Cardiac muscle cell (in vitro differentiated cells and primary cell): Measurements from ENCODE around the gene ARID4A. TPM values are rescaled to one million over a fixed set of nuclear protein-coding genes. Genes with fewer than 3 reads are reported as not detected.

Experiments
- DNase-seq, 2 donors: peaks; one replicate each; pipeline versions ENCODE4 v3.0.0 to v3.0.0-alpha.2; 2010 to 2017; ENCODE audit warnings: low read depth in 1 of 2, low spot score in 1 of 2
- H3K27ac ChIP-seq: fragments of 200-600 bp; sonication (generic); 2 replicates; pipeline ENCODE4 v1.5.1; 2016
- H3K27me3 ChIP-seq: fragments of 200-600 bp; sonication (generic); 2 replicates; pipeline ENCODE4 v1.6.0; 2016; ENCODE audit warnings: control low read depth
- H3K36me3 ChIP-seq: fragments of 200-600 bp; sonication (generic); 2 replicates; pipeline ENCODE4 v1.5.1; 2016; ENCODE audit warnings: control low read depth
- H3K4me1 ChIP-seq: fragments of 200-600 bp; sonication (generic); 2 replicates; pipeline ENCODE4 v1.8.1; 2017; ENCODE audit warnings: low read depth, mild to moderate bottlenecking, mixed run types
- H3K4me3 ChIP-seq: fragments of 200-600 bp; sonication (generic); 2 replicates; pipeline ENCODE4 v1.5.1; 2016; ENCODE audit warnings: mild to moderate bottlenecking
- H3K9me3 ChIP-seq: fragments of 200-600 bp; sonication (generic); 2 replicates; pipeline ENCODE4 v1.5.1; 2017; ENCODE audit warnings: low read depth, mild to moderate bottlenecking, control low read depth
- polyA plus RNA-seq: library from polyadenylated mRNA; unstranded; fragments of >200 nt; fragmentation: Nextera tagmentation; extraction: Ambion mirVana; gene quantifications from 2 replicates; pipeline ENCODE4 v1.2.1, GENCODE V29; 2016
- total RNA-seq: library from RNA; depleted of rRNA; stranded (reverse); fragments of >200 nt; gene quantifications from 2 replicates; pipeline ENCODE4 v1.2.3, GENCODE V29; 2016
- TF ChIP-seq, protein P1 (sequence below): IDR thresholded peaks from 2 replicates; pipeline ENCODE4 v1.5.1; 2012; ENCODE audit warnings: low read depth, mild to moderate bottlenecking, low read length

ARID4A gene
- total and polyA plus RNA-seq, 2 experiments from 2014 or later = 14.7 to 27.0 TPM

- H3K27me3 ChIP-seq = no peaks in the 10 kb centered on the region
- no peak overlapping the region for H3K4me3 ChIP-seq
- TF ChIP-seq, protein P1, sequence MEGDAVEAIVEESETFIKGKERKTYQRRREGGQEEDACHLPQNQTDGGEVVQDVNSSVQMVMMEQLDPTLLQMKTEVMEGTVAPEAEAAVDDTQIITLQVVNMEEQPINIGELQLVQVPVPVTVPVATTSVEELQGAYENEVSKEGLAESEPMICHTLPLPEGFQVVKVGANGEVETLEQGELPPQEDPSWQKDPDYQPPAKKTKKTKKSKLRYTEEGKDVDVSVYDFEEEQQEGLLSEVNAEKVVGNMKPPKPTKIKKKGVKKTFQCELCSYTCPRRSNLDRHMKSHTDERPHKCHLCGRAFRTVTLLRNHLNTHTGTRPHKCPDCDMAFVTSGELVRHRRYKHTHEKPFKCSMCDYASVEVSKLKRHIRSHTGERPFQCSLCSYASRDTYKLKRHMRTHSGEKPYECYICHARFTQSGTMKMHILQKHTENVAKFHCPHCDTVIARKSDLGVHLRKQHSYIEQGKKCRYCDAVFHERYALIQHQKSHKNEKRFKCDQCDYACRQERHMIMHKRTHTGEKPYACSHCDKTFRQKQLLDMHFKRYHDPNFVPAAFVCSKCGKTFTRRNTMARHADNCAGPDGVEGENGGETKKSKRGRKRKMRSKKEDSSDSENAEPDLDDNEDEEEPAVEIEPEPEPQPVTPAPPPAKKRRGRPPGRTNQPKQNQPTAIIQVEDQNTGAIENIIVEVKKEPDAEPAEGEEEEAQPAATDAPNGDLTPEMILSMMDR = no peak
- no peak overlapping the region for H3K27ac ChIP-seq
- H3K36me3 ChIP-seq = peaks cover 40% of the 10 kb centered on the region
- no peaks in the 10 kb centered on the region for H3K9me3 ChIP-seq
- H3K4me1 ChIP-seq = no peaks in the 10 kb centered on the region
- DNase-seq = no peak
Measured at GRCh38 chr14:58285132-58285531, 13.2 kb upstream of the ARID4A start.

DNA sequence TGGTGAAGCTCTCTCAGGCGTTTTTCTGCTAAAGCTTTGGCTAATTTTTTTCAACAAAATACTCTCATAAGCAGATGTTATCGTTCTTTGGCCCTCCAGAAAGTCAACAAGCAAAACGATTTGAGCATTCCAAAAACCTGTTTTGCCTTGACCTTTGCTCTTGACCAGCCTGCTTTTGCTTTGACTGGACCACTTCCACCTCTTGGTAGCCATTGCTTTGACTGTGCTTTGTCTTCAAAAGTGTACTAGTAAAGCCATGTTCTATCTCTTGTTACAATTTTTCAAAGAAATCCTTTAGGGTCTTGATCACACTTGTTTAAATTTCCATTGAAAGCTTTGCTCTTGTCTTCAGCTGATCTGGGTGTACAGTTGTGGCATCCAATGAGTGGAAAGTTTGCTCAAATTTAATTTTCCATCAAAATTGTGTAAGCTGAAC is 10.7 kb upstream of the ARID4A start:
- Histone ChIP-seq H3K36me3 (peaks cover 58% of the 10 kb centered on the region), H3K27ac (no peak overlapping the region)

DNA sequence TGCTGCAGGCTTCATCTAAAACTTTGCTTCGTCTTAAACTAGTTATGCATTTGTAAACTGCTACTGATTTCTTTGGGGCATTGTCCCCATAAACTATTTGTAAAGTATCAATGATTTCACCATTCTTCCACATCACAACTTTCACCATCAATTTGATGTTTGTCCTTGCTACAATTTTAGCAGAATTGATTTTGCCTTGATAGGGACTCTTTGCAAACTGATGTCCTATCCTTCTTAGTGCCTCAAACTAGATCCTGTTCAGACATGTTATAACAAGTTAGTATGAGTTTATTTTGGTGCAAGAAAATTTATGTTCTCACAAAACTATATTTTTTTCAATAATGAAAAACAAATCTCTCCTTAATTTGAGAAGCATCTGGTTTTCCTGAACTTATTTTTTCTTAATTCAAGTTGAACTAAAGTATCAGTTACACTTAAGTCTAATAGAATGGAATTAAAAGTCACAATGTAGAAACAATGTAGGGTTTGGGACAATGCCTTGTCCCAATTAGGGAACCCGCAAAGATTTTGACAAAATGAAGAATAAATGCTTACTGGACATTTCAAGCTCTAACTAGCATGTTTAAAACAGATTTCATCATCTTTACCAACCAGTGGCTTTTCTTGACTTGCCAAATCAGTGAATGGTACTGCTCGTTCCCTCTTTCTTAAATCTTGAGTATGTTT is 10.1 kb upstream of the ARID4A start:
- Histone ChIP-seq H3K4me3 (no peak overlapping the region), H3K4me1 (no peaks in the 10 kb centered on the region), H3K9me3 (no peaks in the 10 kb centered on the region), H3K27me3 (no peaks in the 10 kb centered on the region), H3K27ac (no peak overlapping the region), H3K36me3 (peaks cover 61% of the 10 kb centered on the region)
- TF ChIP-seq, protein P1 = no peak
- no peak for DNase-seq

More for the DNA sequence above, 10.7 kb upstream of the ARID4A start:
- no peaks in the 10 kb centered on the region for H3K4me1 ChIP-seq
- DNase-seq = no peak
- TF ChIP-seq, protein P1 = no peak
- H3K4me3 ChIP-seq = no peak overlapping the region
- no peaks in the 10 kb centered on the region for H3K27me3 ChIP-seq
- H3K9me3 ChIP-seq = no peaks in the 10 kb centered on the region

DNA sequence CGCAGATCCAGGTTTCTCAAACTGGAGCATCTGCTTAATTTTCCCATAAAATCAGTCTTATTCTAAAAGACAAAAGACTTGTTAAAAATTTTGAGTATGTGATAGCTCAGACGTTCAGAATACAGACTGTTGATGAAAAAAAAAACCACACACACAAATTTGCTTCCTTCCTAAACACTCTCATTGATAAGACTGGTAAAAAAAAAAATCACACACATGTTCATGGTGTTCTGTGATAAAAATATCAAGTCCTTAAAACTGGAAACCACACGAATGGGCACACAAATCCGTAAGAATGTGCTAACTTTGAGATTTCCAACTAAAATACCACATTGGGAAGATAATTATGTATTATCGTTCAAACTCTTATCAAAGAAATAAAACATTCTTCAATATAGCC is 6.7 kb upstream of the ARID4A start:
- TF ChIP-seq, protein P1 = no peak
- Histone ChIP-seq H3K36me3 (peaks cover 56% of the 10 kb centered on the region), H3K4me1 (peaks cover 8% of the 10 kb centered on the region), H3K4me3 (no peak overlapping the region), H3K9me3 (no peaks in the 10 kb centered on the region), H3K27ac (no peak overlapping the region), H3K27me3 (no peaks in the 10 kb centered on the region)
- no peak for DNase-seq

DNA sequence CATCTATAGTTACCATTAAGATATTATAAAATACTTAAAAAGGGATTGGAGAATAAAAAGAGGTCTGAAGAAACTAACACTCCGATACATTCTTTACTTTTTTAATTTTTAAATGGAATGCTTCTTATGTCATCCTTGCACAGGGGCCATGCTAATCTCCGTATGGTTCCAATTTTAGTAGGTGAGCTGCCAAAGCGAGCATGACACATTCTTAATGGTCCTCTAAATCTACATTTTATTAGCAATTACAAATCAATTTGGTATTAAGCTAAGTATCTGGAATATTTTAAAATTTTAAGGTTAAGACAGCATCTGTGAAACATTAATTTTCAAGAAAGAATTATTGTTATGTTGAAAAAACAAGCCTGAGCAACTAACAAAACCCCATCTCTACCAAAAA is 6.2 kb upstream of the ARID4A start:
- no peak overlapping the region for H3K4me3 ChIP-seq
- no peaks in the 10 kb centered on the region for H3K27me3 ChIP-seq
- TF ChIP-seq, protein P1 = no peak
- no peak overlapping the region for H3K27ac ChIP-seq
- H3K9me3 ChIP-seq = no peaks in the 10 kb centered on the region
- H3K4me1 ChIP-seq = peaks cover 12% of the 10 kb centered on the region
- DNase-seq = no peak
- H3K36me3 ChIP-seq = peaks cover 52% of the 10 kb centered on the region

DNA sequence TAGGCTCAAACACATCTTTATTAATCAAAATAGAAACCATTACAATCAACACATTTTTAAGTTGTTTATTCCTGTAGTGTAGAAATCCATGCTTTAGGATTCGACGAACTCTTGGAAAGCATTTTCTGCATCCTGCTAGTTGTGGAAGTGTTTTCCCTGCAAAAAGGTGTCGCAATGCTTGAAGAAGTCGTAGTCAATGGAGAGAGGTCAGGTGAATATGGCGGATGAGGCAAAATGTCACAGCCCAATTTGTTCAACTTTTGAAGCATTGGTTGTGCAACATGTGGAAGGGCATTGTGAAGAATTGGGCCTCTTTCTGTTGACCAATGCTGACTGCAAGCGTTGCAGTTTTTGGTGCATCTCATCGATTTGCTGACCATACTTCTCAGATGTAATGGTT is 4.2 kb upstream of the ARID4A start:
- H3K4me1 ChIP-seq = peaks cover 12% of the 10 kb centered on the region

More for the DNA sequence above, 4.2 kb upstream of the ARID4A start:
- TF ChIP-seq, protein P1 = no peak
- H3K4me3 ChIP-seq = no peak overlapping the region
- H3K36me3 ChIP-seq = peaks cover 46% of the 10 kb centered on the region
- H3K27me3 ChIP-seq = no peaks in the 10 kb centered on the region
- DNase-seq = no peak
- H3K9me3 ChIP-seq = no peaks in the 10 kb centered on the region
- no peak overlapping the region for H3K27ac ChIP-seq
